H1 (cell line): ENCODE results near the gene FOSL1. TPM values are rescaled to one million over a fixed set of nuclear protein-coding genes. Genes with fewer than 3 reads are reported as not detected.

ENCODE experiments used
- ASH2L ChIP-seq: fragments of 200-600, 300-600 bp; sonication (generic); IDR thresholded peaks from one replicate; pipeline ENCODE4 v1.7.1; 2017; ENCODE audit warnings: low read length
- BACH1 ChIP-seq: IDR thresholded peaks from 2 replicates; pipeline ENCODE4 v1.6.1; 2012; ENCODE audit warnings: low read length, improper control_type of control experiment
- EP300 ChIP-seq, 2 experiments: IDR thresholded peaks; 1 replicate in 1 of 2; 2 replicates in 1 of 2; pipeline ENCODE4 v1.6.1; 2011 to 2012; ENCODE audit warnings: low read depth in 2 of 2, low read length in 2 of 2, mild to moderate bottlenecking in 2 of 2, borderline replicate concordance in 1 of 2, inconsistent platforms in 1 of 2, moderate library complexity in 1 of 2
- GABPA ChIP-seq: IDR thresholded peaks from 2 replicates; pipeline ENCODE4 v1.6.1; 2011; ENCODE audit warnings: mild to moderate bottlenecking, low read length, moderate library complexity, borderline replicate concordance; ENCODE audit not compliant: insufficient read depth
- HDAC2 ChIP-seq, 2 experiments: fragments of 300-600 bp in 1 of 2; sonication (generic) in 1 of 2; IDR thresholded peaks; 2 replicates each; pipeline ENCODE4 v1.6.1; 2011 to 2012; ENCODE audit warnings: low read depth in 2 of 2, low read length in 2 of 2, mild to moderate bottlenecking in 2 of 2, moderate library complexity in 2 of 2, borderline replicate concordance in 1 of 2, inconsistent platforms in 1 of 2
- HDAC6 ChIP-seq: IDR thresholded peaks from one replicate; pipeline ENCODE4 v1.7.1; 2012; ENCODE audit warnings: low read depth, mild to moderate bottlenecking, inconsistent platforms, low read length, moderate library complexity
- JUN ChIP-seq: IDR thresholded peaks from 2 replicates; pipeline ENCODE4 v1.6.1; 2011; ENCODE audit warnings: low read depth, mild to moderate bottlenecking, improper control_type of control experiment, low read length
- JUND ChIP-seq: IDR thresholded peaks from 2 replicates; pipeline ENCODE4 v1.6.1; 2011; ENCODE audit warnings: mild to moderate bottlenecking, improper control_type of control experiment, low read length
- MAFK ChIP-seq: IDR thresholded peaks from 2 replicates; pipeline ENCODE4 v1.6.1; 2012; ENCODE audit warnings: low read depth, mild to moderate bottlenecking, improper control_type of control experiment, low read length
- NANOG ChIP-seq: IDR thresholded peaks from 2 replicates; pipeline ENCODE4 v1.6.1; 2011; ENCODE audit warnings: low read length, low read depth, mild to moderate bottlenecking, inconsistent platforms; ENCODE audit not compliant: insufficient read depth, poor library complexity, severe bottlenecking
- POLR2A ChIP-seq, 2 experiments: IDR thresholded peaks; 1 replicate in 1 of 2; 2 replicates in 1 of 2; pipeline ENCODE4 v1.6.1; 2011; ENCODE audit warnings: low read depth in 2 of 2, low read length in 2 of 2, mild to moderate bottlenecking in 2 of 2; ENCODE audit errors: control extremely low read depth in 1 of 2
- POU5F1 ChIP-seq: IDR thresholded peaks from 2 replicates; pipeline ENCODE4 v1.6.1; 2011; ENCODE audit warnings: low read depth, mild to moderate bottlenecking, low read length, moderate library complexity
- RNF2 ChIP-seq: fragments of 200-900, 300-1000 bp; sonication (generic); IDR thresholded peaks from 2 replicates; pipeline ENCODE4 v1.7.1; 2016; ENCODE audit warnings: borderline replicate concordance, low read depth, mild to moderate bottlenecking, antibody characterized with exemption, low read length; ENCODE audit not compliant: poor library complexity, severe bottlenecking; ENCODE audit errors: missing control alignments
- SAP30 ChIP-seq: fragments of 300-600 bp; sonication (generic); IDR thresholded peaks from 2 replicates; pipeline ENCODE4 v1.7.1; 2012; ENCODE audit warnings: low read length, moderate library complexity, mild to moderate bottlenecking, inconsistent platforms; ENCODE audit not compliant: insufficient read depth, insufficient replicate concordance
- SIX5 ChIP-seq: IDR thresholded peaks from 2 replicates; pipeline ENCODE4 v1.6.1; 2011; ENCODE audit warnings: mild to moderate bottlenecking, low read depth, low read length
- SP2 ChIP-seq: IDR thresholded peaks from 2 replicates; pipeline ENCODE4 v1.6.1; 2012; ENCODE audit warnings: mild to moderate bottlenecking, low read length, inconsistent platforms
- SP4 ChIP-seq: IDR thresholded peaks from 2 replicates; pipeline ENCODE4 v1.6.1; 2012; ENCODE audit warnings: low read length, inconsistent platforms
- SRF ChIP-seq: IDR thresholded peaks from 2 replicates; pipeline ENCODE4 v1.6.1; 2011; ENCODE audit warnings: mild to moderate bottlenecking, low read depth, low read length, moderate library complexity
- SUZ12 ChIP-seq: fragments of 200-600 bp; sonication (generic); IDR thresholded peaks from 2 replicates; pipeline ENCODE4 v1.6.1; 2012; ENCODE audit warnings: mild to moderate bottlenecking, inconsistent platforms, low read length, moderate library complexity, mixed read lengths
- TAF1 ChIP-seq: IDR thresholded peaks from 2 replicates; pipeline ENCODE4 v1.6.1; 2011; ENCODE audit warnings: mild to moderate bottlenecking, low read depth, low read length
- YY1 ChIP-seq: IDR thresholded peaks from 2 replicates; pipeline ENCODE4 v1.6.1; 2011; ENCODE audit warnings: low read depth, mild to moderate bottlenecking, low read length
- polyA plus RNA-seq, 7 experiments: library from polyadenylated mRNA; depleted of rRNA in 3 of 7; stranded (reverse) in 5 of 7; unstranded in 2 of 7; fragments of >200 nt in 5 of 7; fragments of 200-250 nt in 2 of 7; gene quantifications; 1 replicate in 5 of 7; 2 replicates in 1 of 7; 4 replicates in 1 of 7; pipeline versions ENCODE4 v1.2.1 to v1.2.3, GENCODE V29; 2011 to 2013; ENCODE audit warnings: missing spikeins in 2 of 7, mixed read lengths in 2 of 7
- total RNA-seq: library from RNA; stranded (reverse); fragmentation: NEBNext Ultra II Directional; extraction: Animal tissue kit (Norgen Biotek cat#: 25700); gene quantifications from 2 replicates; pipeline ENCODE4 v1.2.1, GENCODE V29; 2021
- TF ChIP-seq, protein P1 (sequence below): IDR thresholded peaks from 2 replicates; pipeline ENCODE4 v1.6.1; 2011; ENCODE audit warnings: low read length, improper control_type of control experiment
- TF ChIP-seq, protein P2 (sequence below): IDR thresholded peaks from 2 replicates; pipeline ENCODE4 v1.6.1; 2012; ENCODE audit warnings: inconsistent platforms

FOSL1 gene
- total and polyA plus RNA-seq, 2 of the 8 experiments (the other 6 are each of a cell fraction or from before 2014, with no cell fraction given) = 6.3 to 7.2 TPM

DNA sequence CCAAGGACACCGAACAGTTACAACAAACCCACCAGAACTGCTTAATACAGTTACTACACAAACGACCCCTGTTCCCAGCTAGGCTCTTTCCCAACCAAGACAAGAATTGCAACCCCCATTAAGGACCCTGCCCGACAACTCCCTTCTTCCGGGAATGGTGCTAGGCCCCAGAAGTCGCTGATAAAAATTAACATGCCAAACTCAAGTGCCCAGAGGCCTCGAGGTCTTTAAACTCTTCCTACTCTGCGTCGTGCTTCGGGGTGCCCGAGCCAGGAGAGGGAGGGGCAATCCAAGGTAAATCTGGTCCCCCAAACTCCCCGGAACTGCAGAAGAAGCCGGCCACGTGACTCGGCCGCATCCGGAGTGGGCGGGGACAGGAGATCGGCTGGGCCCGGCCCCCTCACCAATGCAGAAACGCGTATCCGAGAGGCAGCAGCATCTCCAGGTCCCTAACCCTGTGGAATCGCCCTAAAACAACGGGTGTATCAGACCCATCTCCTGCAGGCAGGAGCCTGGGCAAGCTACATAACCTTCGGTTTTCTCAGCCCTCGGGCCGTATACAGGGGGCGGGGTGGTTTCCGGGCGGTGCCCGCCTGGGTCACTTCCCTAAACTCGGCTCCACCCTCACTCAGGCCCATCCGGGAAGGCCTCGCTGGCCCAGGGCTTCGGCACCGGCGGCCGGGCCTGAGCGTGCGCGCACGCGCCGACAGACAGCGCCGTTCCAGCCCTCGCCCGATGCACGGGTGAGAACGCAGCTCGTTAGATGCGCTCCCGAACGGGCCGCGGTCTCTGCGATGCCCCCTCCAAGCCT is 43.3 kb downstream of the FOSL1 start (continued):
- TF ChIP-seq RNF2 (no peak), SAP30 (peak; percentile 64), BACH1 (no peak), SUZ12 (no peak), GABPA (no peak), JUND (no peak), JUN (no peak), SP2 (no peak), SRF (no peak), TAF1 (no peak; the same call in 1 of the 2 replicates), SIX5 (no peak), NANOG (no peak), EP300 (IDR thresholded peaks at IDR 0.05; ENCODE audit: borderline replicate concordance in 1 of 2, low read depth in 2 of 2, low read length in 2 of 2) (no peak), ASH2L (peak; percentile 67), HDAC6 (no peak), HDAC2 (IDR thresholded peaks at IDR 0.05; ENCODE audit: borderline replicate concordance in 1 of 2, low read depth in 2 of 2, low read length in 2 of 2) (no peak), YY1 (no peak), POU5F1 (no peak), POLR2A (IDR thresholded peaks at IDR 0.05; ENCODE audit: control extremely low read depth in 1 of 2, low read depth in 2 of 2, low read length in 2 of 2) (peak in 1 of 2 experiments; percentile 63; a peak in 1 of 3 replicates), MAFK (no peak), SP4 (no peak)
- TF ChIP-seq, protein P1, sequence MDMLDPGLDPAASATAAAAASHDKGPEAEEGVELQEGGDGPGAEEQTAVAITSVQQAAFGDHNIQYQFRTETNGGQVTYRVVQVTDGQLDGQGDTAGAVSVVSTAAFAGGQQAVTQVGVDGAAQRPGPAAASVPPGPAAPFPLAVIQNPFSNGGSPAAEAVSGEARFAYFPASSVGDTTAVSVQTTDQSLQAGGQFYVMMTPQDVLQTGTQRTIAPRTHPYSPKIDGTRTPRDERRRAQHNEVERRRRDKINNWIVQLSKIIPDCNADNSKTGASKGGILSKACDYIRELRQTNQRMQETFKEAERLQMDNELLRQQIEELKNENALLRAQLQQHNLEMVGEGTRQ = peak; percentile 88
- TF ChIP-seq, protein P2, sequence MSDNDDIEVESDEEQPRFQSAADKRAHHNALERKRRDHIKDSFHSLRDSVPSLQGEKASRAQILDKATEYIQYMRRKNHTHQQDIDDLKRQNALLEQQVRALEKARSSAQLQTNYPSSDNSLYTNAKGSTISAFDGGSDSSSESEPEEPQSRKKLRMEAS = peak; percentile 72
